K562 (cell line): ENCODE results near the gene FNBP1. TPM values are rescaled to one million over a fixed set of nuclear protein-coding genes. Genes with fewer than 3 reads are reported as not detected.

ENCODE experiments used
- GATAD2B ChIP-seq: fragments of 450-650 bp; IDR thresholded peaks from 2 replicates; pipeline ENCODE4 v1.6.1; 2017; ENCODE audit warnings: mild to moderate bottlenecking, borderline replicate concordance
- HNRNPUL1 ChIP-seq: fragments of 200-400 bp; formaldehyde crosslinking; IDR thresholded peaks from 2 replicates; pipeline ENCODE4 v1.6.1; 2017; ENCODE audit warnings: low read length
- KDM5B ChIP-seq: fragments of 200-600 bp; sonication (generic); IDR thresholded peaks from 2 replicates; pipeline ENCODE4 v1.6.1; 2012; ENCODE audit warnings: low read depth, mild to moderate bottlenecking, moderate library complexity, low read length, control low read depth, inconsistent platforms; ENCODE audit not compliant: insufficient replicate concordance
- MTA3 ChIP-seq: fragments of 450-650 bp; formaldehyde crosslinking; IDR thresholded peaks from 2 replicates; pipeline ENCODE4 v1.6.1; 2017; ENCODE audit warnings: mild to moderate bottlenecking, borderline replicate concordance
- NBN ChIP-seq: fragments of 450-650 bp; IDR thresholded peaks from 2 replicates; pipeline ENCODE4 v1.6.1; 2016; ENCODE audit warnings: low read depth, mild to moderate bottlenecking
- NCOA6 ChIP-seq: fragments of 450-650 bp; IDR thresholded peaks from 2 replicates; pipeline ENCODE4 v1.6.1; 2017; ENCODE audit warnings: mild to moderate bottlenecking
- PCBP2 ChIP-seq: fragments of 200-400 bp; formaldehyde crosslinking; IDR thresholded peaks from 2 replicates; pipeline ENCODE4 v1.6.1; 2018; ENCODE audit warnings: low read length, low read depth, mild to moderate bottlenecking, moderate library complexity; ENCODE audit not compliant: poor library complexity, severe bottlenecking
- POU5F1 ChIP-seq: fragments of 150-350 bp; IDR thresholded peaks from 2 replicates; pipeline ENCODE4 v1.6.1; 2014; ENCODE audit warnings: borderline replicate concordance, low read length, low read depth, mild to moderate bottlenecking; ENCODE audit not compliant: partially characterized antibody
- RBBP5 ChIP-seq: fragments of 200-600 bp; sonication (generic); IDR thresholded peaks from 2 replicates; pipeline ENCODE4 v1.6.1; 2012; ENCODE audit warnings: borderline replicate concordance, mild to moderate bottlenecking, low read length, control low read depth, inconsistent platforms; ENCODE audit not compliant: insufficient read depth, poor library complexity, severe bottlenecking
- RBM14 ChIP-seq: fragments of 200-400 bp; formaldehyde crosslinking; IDR thresholded peaks from 2 replicates; pipeline ENCODE4 v1.6.1; 2018; ENCODE audit warnings: low read depth, mild to moderate bottlenecking, low read length, moderate library complexity, borderline replicate concordance; ENCODE audit not compliant: insufficient read depth
- RBM17 ChIP-seq: fragments of 200-400 bp; formaldehyde crosslinking; IDR thresholded peaks from 2 replicates; pipeline ENCODE4 v1.6.1; 2017; ENCODE audit warnings: low read depth, mild to moderate bottlenecking, low read length, borderline replicate concordance
- SAFB2 ChIP-seq: fragments of 200-400 bp; formaldehyde crosslinking; IDR thresholded peaks from 2 replicates; pipeline ENCODE4 v1.6.1; 2018; ENCODE audit warnings: borderline replicate concordance, low read length, low read depth, moderate library complexity; ENCODE audit not compliant: severe bottlenecking
- SMAD4 ChIP-seq: fragments of 250-450 bp; sonication (Bioruptor Pico); conservative IDR thresholded peaks from 2 replicates; pipeline ENCODE4 v1.8.0; 2021; ENCODE audit warnings: inconsistent platforms, mild to moderate bottlenecking, moderate library complexity
- TSHZ1 ChIP-seq: fragments of 250-450 bp; sonication (Bioruptor Pico); IDR thresholded peaks from 2 replicates; pipeline ENCODE4 v1.4.0; 2020; ENCODE audit warnings: mild to moderate bottlenecking, moderate library complexity
- ZNF197 ChIP-seq: fragments of 200-800 bp; sonication (Bioruptor generic); IDR thresholded peaks from 2 replicates; pipeline ENCODE4 v1.6.1; 2016; ENCODE audit warnings: low read depth, missing genetic modification characterization, missing compliant biosample characterization
- ZNF324 ChIP-seq: fragments of 250-450 bp; sonication (Bioruptor Pico); IDR thresholded peaks from 2 replicates; pipeline ENCODE4 v1.4.0; 2020; ENCODE audit warnings: mild to moderate bottlenecking
- polyA plus RNA-seq, 8 experiments: library from polyadenylated mRNA; depleted of rRNA in 4 of 8; stranded (reverse) in 5 of 8; unstranded in 3 of 8; fragments of >200 nt; fragmentation: Nextera tagmentation in 2 of 8; fragmentation: Illumina TruSeq in 1 of 8; extraction: Ambion mirVana in 2 of 8; extraction: Trizol in 1 of 8; gene quantifications; 2 replicates each; pipeline versions ENCODE4 v1.2.1 to v1.2.3, GENCODE V29; 2011 to 2014; ENCODE audit warnings: inconsistent platforms in 1 of 8, missing spikeins in 1 of 8
- total RNA-seq, 7 experiments: library from RNA; depleted of rRNA in 6 of 7; stranded (reverse); fragments of >200 nt in 6 of 7; fragmentation: Illumina TruSeq in 2 of 7; extraction: Trizol in 2 of 7; gene quantifications; 2 replicates each; pipeline versions ENCODE4 v1.2.1 to v1.2.3, GENCODE V29; 2011 to 2021; ENCODE audit warnings: low replicate concordance in 1 of 7
- TF ChIP-seq, protein P1 (sequence below): fragments of 200-800 bp; sonication (Bioruptor generic); IDR thresholded peaks from 2 replicates; pipeline ENCODE4 v1.6.1; 2016; ENCODE audit warnings: missing genetic modification characterization, missing compliant biosample characterization

The FNBP1 gene
- total and polyA plus RNA-seq, 9 of the 15 experiments (the other 6 are each of a cell fraction or from before 2014, with no cell fraction given), result 1.8 to 14.9 (median 7.6) TPM

DNA sequence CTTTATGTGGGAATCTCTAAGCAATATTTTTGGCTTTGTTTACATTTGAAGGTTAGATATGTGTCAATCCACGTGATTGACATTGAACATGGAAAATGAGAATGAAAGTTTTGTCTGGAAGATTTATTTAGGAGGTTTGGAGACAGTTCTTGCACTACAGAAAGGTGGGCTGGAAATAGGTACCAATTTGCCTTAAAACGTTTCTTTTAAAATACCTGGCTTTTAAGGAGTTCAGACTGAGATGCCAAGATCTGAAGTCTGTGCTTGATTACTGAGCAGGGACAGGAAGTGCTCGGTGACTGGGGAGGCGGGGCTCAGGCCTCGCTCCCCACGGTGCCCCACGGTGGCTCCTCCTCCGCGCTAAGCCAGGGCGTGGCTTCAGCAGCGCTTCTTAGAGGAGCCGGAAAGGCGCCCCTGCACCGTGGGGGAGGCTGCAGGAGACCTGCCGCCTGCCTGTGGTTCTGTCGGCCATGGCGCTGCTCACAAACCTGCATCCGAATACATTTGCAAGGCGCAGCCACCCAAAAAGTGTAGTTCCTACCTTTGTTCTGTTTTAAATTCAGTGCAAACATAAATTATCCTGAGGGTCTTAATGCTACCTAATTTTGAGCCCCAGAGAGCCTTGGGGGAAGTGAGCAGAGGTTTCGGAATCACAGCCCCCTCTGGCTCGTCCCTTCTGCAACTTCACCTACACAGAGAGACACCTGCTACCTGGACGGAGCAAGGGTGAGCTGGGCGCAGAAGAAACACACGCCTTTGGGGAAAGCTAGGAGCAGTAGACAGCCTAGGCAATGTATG, 158.6 kb downstream of the FNBP1 start (continued):
- TF ChIP-seq TSHZ1 (CRISPR knock-in tag) (peak; percentile 51; the same call in 1 of the 2 replicates), HNRNPUL1 (no peak), PCBP2 (no peak), RBBP5 (peak; percentile 53), SMAD4 (no peak), KDM5B (peak; percentile 92), ZNF324 (peak; percentile 17; the same call in 1 of the 2 replicates), MTA3 (no peak), NBN (no peak), NCOA6 (no peak), ZNF197 (CRISPR knock-in tag) (no peak), SAFB2 (no peak), POU5F1 (no peak), RBM14 (no peak), RBM17 (no peak), GATAD2B (no peak)
- TF ChIP-seq, protein P1, sequence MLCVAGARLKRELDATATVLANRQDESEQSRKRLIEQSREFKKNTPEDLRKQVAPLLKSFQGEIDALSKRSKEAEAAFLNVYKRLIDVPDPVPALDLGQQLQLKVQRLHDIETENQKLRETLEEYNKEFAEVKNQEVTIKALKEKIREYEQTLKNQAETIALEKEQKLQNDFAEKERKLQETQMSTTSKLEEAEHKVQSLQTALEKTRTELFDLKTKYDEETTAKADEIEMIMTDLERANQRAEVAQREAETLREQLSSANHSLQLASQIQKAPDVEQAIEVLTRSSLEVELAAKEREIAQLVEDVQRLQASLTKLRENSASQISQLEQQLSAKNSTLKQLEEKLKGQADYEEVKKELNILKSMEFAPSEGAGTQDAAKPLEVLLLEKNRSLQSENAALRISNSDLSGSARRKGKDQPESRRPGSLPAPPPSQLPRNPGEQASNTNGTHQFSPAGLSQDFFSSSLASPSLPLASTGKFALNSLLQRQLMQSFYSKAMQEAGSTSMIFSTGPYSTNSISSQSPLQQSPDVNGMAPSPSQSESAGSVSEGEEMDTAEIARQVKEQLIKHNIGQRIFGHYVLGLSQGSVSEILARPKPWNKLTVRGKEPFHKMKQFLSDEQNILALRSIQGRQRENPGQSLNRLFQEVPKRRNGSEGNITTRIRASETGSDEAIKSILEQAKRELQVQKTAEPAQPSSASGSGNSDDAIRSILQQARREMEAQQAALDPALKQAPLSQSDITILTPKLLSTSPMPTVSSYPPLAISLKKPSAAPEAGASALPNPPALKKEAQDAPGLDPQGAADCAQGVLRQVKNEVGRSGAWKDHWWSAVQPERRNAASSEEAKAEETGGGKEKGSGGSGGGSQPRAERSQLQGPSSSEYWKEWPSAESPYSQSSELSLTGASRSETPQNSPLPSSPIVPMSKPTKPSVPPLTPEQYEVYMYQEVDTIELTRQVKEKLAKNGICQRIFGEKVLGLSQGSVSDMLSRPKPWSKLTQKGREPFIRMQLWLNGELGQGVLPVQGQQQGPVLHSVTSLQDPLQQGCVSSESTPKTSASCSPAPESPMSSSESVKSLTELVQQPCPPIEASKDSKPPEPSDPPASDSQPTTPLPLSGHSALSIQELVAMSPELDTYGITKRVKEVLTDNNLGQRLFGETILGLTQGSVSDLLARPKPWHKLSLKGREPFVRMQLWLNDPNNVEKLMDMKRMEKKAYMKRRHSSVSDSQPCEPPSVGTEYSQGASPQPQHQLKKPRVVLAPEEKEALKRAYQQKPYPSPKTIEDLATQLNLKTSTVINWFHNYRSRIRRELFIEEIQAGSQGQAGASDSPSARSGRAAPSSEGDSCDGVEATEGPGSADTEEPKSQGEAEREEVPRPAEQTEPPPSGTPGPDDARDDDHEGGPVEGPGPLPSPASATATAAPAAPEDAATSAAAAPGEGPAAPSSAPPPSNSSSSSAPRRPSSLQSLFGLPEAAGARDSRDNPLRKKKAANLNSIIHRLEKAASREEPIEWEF (CRISPR knock-in tag), result no peak
